CD14-positive monocyte (primary cell): ENCODE results near the gene DDX18. TPM values are rescaled to one million over a fixed set of nuclear protein-coding genes. Genes with fewer than 3 reads are reported as not detected.

Source experiments
- DNase-seq, 3 donors: peaks; one replicate each; pipeline ENCODE4 v3.0.0-alpha.2; 2011 to 2022
- H2AFZ ChIP-seq: 2 replicates; pipeline ENCODE4 v1.6.0; 2012; ENCODE audit warnings: mild to moderate bottlenecking, low read depth, low read length, inconsistent platforms; ENCODE audit not compliant: insufficient read depth, poor library complexity, severe bottlenecking
- H3K27ac ChIP-seq, 2 donors: 1 replicate in 1 of 2; 2 replicates in 1 of 2; pipeline ENCODE4 v1.5.1; 2012 to 2013; ENCODE audit warnings: low read length in 2 of 2, control low read depth in 1 of 2, inconsistent platforms in 1 of 2, low read depth in 1 of 2, mild to moderate bottlenecking in 1 of 2
- H3K27me3 ChIP-seq, 2 donors: one replicate each; pipeline versions ENCODE4 v1.6.0 to v1.6.1; 2011 to 2013; ENCODE audit warnings: low read length in 2 of 2; ENCODE audit not compliant: control insufficient read depth in 2 of 2, insufficient read depth in 2 of 2
- H3K36me3 ChIP-seq, 2 donors: replicated peaks in 1 of 2; 1 replicate in 1 of 2; 2 replicates in 1 of 2; pipeline versions ENCODE4 v1.5.1 to v1.6.1; 2012 to 2013; ENCODE audit warnings: low read length in 2 of 2, control low read depth in 1 of 2, inconsistent platforms in 1 of 2, mild to moderate bottlenecking in 1 of 2; ENCODE audit not compliant: insufficient read depth in 2 of 2, control insufficient read depth in 1 of 2
- H3K4me1 ChIP-seq, 2 donors: 1 replicate in 1 of 2; 2 replicates in 1 of 2; pipeline versions ENCODE4 v1.5.1 to v1.6.1; 2012 to 2013; ENCODE audit warnings: low read length in 2 of 2, control low read depth in 1 of 2, inconsistent platforms in 1 of 2, mild to moderate bottlenecking in 1 of 2, moderate library complexity in 1 of 2; ENCODE audit not compliant: insufficient read depth in 2 of 2, control insufficient read depth in 1 of 2
- H3K4me2 ChIP-seq: replicated peaks from 2 replicates; pipeline ENCODE3; 2012; ENCODE audit warnings: low read length, moderate library complexity, mild to moderate bottlenecking; ENCODE audit not compliant: poor library complexity, severe bottlenecking; ENCODE audit errors: extremely low read depth
- H3K4me3 ChIP-seq, 3 experiments: fragments of 200-600 bp in 1 of 3; sonication (generic) in 1 of 3; replicated peaks in 1 of 3; 1 replicate in 2 of 3; 2 replicates in 1 of 3; pipeline ENCODE4 v1.5.1; 2011 to 2013; ENCODE audit warnings: low read length in 3 of 3, mild to moderate bottlenecking in 3 of 3, control low read depth in 2 of 3, low read depth in 2 of 3, inconsistent platforms in 1 of 3, moderate library complexity in 1 of 3
- H3K79me2 ChIP-seq: 2 replicates; pipeline ENCODE4 v1.6.0; 2012; ENCODE audit warnings: mild to moderate bottlenecking, control low read depth, inconsistent platforms, low read length, moderate library complexity; ENCODE audit not compliant: insufficient read depth
- H3K9ac ChIP-seq: 2 replicates; pipeline ENCODE4 v1.6.0; 2017; ENCODE audit warnings: low read length, mild to moderate bottlenecking; ENCODE audit not compliant: insufficient read depth, poor library complexity, severe bottlenecking
- H3K9me3 ChIP-seq, 2 donors: replicated peaks in 1 of 2; 1 replicate in 1 of 2; 2 replicates in 1 of 2; pipeline versions ENCODE4 v1.5.1 to v1.6.1; 2012 to 2013; ENCODE audit warnings: low read length in 2 of 2, control low read depth in 1 of 2; ENCODE audit not compliant: control insufficient read depth in 1 of 2, insufficient read depth in 1 of 2
- H4K20me1 ChIP-seq: 2 replicates; pipeline ENCODE4 v1.6.0; 2012; ENCODE audit warnings: mild to moderate bottlenecking, low read length, control low read depth, moderate library complexity; ENCODE audit not compliant: insufficient read depth
- H3K27ac Mint-ChIP-seq, 7 donors: one replicate each; pipeline ENCODE4 v1.8.0; 2020; ENCODE audit warnings: mild to moderate bottlenecking in 7 of 7, mixed read lengths in 7 of 7, moderate library complexity in 6 of 7, inconsistent platforms in 2 of 7
- H3K27me3 Mint-ChIP-seq, 3 donors: one replicate each; pipeline ENCODE4 v1.8.0; 2021 to 2022; ENCODE audit warnings: low read depth in 3 of 3, mild to moderate bottlenecking in 3 of 3, mixed read lengths in 3 of 3, moderate library complexity in 3 of 3, inconsistent platforms in 1 of 3
- H3K36me3 Mint-ChIP-seq, 2 donors: one replicate each; pipeline ENCODE4 v1.8.0; 2020; ENCODE audit warnings: mixed read lengths in 2 of 2, inconsistent platforms in 1 of 2, mild to moderate bottlenecking in 1 of 2
- H3K4me1 Mint-ChIP-seq: one replicate; pipeline ENCODE4 v1.8.0; 2020; ENCODE audit warnings: mild to moderate bottlenecking, mixed read lengths
- H3K4me3 Mint-ChIP-seq, 2 donors: one replicate each; pipeline ENCODE4 v1.8.0; 2020; ENCODE audit warnings: mild to moderate bottlenecking in 2 of 2, mixed read lengths in 2 of 2, moderate library complexity in 1 of 2
- H3K9me3 Mint-ChIP-seq, 7 donors: one replicate each; pipeline ENCODE4 v1.8.0; 2020 to 2022; ENCODE audit warnings: mixed read lengths in 7 of 7, mild to moderate bottlenecking in 6 of 7, moderate library complexity in 6 of 7, inconsistent platforms in 2 of 7
- CTCF ChIP-seq: fragments of 200-600 bp; IDR thresholded peaks from one replicate; pipeline ENCODE4 v1.8.0; 2022; ENCODE audit warnings: antibody characterized with exemption, mild to moderate bottlenecking
- WGBS: methylation state at CpG from one replicate; pipeline ENCODE4 v1.1.5; 2013; ENCODE audit warnings: missing lambda C conversion rate; ENCODE audit not compliant: insufficient coverage; 5-methylcytosine and 5-hydroxymethylcytosine counted together
- intact Hi-C, 2 donors: fragments of 100-400 bp; cut with micrococcal nuclease; formaldehyde crosslinking; loops; one replicate each; pipeline versions ENCODE4 v1.15.0 to v1.15.1; 2023
- polyA plus RNA-seq, 3 donors: library from polyadenylated mRNA; depleted of rRNA in 1 of 3; unstranded in 2 of 3; stranded (reverse) in 1 of 3; fragments of 300-500 nt in 2 of 3; fragments of >200 nt in 1 of 3; fragmentation: Illumina TruSeq in 2 of 3; gene quantifications; 1 replicate in 2 of 3; 2 replicates in 1 of 3; pipeline ENCODE4 v1.2.3, GENCODE V29; 2012 to 2021

Gene DDX18
- polyA plus RNA-seq, 3 donors = 19.1 to 21.1 (median 19.7) TPM

GRCh38 chr2:117853316-117853715 lies 38.8 kb downstream of the DDX18 start:
- no peaks in the 10 kb centered on the region for H3K4me1 ChIP-seq

DNA sequence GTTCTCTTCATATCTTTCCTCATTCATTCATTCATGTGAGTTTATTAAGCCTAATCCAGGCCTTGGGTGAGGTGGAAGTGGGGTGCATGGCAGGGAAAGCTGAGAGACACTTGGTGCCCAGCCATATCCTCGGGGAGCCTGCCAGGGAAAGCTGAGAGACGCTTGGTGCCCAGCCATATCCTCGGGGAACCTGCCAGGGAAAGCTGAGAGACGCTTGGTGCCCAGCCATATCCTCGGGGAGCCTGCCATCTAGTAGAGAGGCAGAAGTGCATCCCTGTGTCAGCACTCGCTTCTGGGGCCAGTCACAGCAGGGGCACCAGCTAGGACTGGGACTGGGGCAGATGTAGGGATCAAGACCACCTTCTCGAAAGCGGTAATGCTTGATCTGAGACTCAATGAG lies 39.4 kb downstream of the DDX18 start:
- peaks cover 8 to 39% (median 21%) of the 10 kb centered on the region in 3 donors for H3K27me3 Mint-ChIP-seq
- no peaks in the 10 kb centered on the region for H3K36me3 ChIP-seq
- no peaks in the 10 kb centered on the region for H3K36me3 Mint-ChIP-seq
- H3K27ac Mint-ChIP-seq = no peak overlapping the region
- H3K27ac ChIP-seq = no peak overlapping the region
- peaks cover 0 to under 1% of the 10 kb centered on the region in 2 donors for H3K9me3 ChIP-seq
- H3K9me3 Mint-ChIP-seq = peaks cover 0 to 7% (median 4%) of the 10 kb centered on the region in 7 donors
- intact Hi-C loops = no loop called here
- no peak overlapping the region for H3K4me3 Mint-ChIP-seq
- 88% methylated on average over 5 of the region's 8 CpGs for WGBS
- H3K79me2 ChIP-seq = no peaks in the 10 kb centered on the region
- no peak for DNase-seq
- H3K4me3 ChIP-seq = no peak overlapping the region
- H3K4me2 ChIP-seq = no peak overlapping the region
- no peaks in the 10 kb centered on the region for H3K4me1 ChIP-seq
- no peak for TF ChIP-seq CTCF
- H2AFZ ChIP-seq = no peak overlapping the region
- H3K9ac ChIP-seq = no peak overlapping the region
- H4K20me1 ChIP-seq = no peaks in the 10 kb centered on the region
- H3K4me1 Mint-ChIP-seq = no peaks in the 10 kb centered on the region
- H3K27me3 ChIP-seq = peaks cover 22 to 41% of the 10 kb centered on the region in 2 donors

More at GRCh38 chr2:117853316-117853715, 38.8 kb downstream of the DDX18 start:
- Mint-ChIP-seq H3K27ac (no peak overlapping the region), H3K27me3 (peaks cover 9 to 43% (median 22%) of the 10 kb centered on the region in 3 donors), H3K36me3 (no peaks in the 10 kb centered on the region), H3K9me3 (peaks cover 0 to 10% (median 4%) of the 10 kb centered on the region in 7 donors), H3K4me1 (no peaks in the 10 kb centered on the region), H3K4me3 (no peak overlapping the region)
- Histone ChIP-seq H3K27me3 (peaks cover 22 to 38% of the 10 kb centered on the region in 2 donors), H3K79me2 (no peaks in the 10 kb centered on the region), H2AFZ (no peak overlapping the region), H3K27ac (no peak overlapping the region), H3K36me3 (no peaks in the 10 kb centered on the region), H3K4me2 (no peak overlapping the region), H3K9ac (no peak overlapping the region), H3K4me3 (no peak overlapping the region), H3K9me3 (peaks cover 2% of the 10 kb centered on the region in 2 donors), H4K20me1 (no peaks in the 10 kb centered on the region)
- DNase-seq = no peak
- TF ChIP-seq CTCF = no peak
- intact Hi-C loops = no loop called here
- WGBS = 100% methylated on average over 1 of the region's 2 CpGs
